ENCODE measurements around the gene ASMT. TPM values are rescaled to one million over a fixed set of nuclear protein-coding genes. Genes with fewer than 3 reads are reported as not detected.

ASMT gene
- total RNA-seq, 2 experiments from 2014 or later: 0.41 TPM; not detected in 1

DNA sequence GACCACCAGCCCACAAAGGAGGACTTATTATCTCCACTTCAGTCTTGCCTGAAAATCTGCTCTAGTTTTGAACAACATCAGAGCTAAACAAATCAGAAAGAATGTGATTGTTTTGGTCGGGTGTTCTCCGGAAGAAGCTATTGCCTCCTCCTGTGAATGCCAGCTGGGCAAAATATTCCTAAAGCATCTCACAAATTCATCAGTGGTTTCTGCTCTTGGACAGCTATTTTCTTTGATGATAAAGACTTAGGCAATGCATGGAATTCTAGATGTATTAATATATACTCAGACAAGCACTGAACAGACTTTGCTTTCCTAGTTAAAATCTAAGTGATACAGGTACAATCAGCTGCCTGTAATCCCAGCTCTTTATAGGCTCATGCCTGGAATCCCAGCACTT is 71.8 kb downstream of the ASMT start:
- Mint-ChIP-seq H3K27ac (no peak overlapping the region), H3K27me3 (no peaks in the 10 kb centered on the region), H3K36me3 (ENCODE audit: low read depth) (peaks cover 35% of the 10 kb centered on the region), H3K4me1 (ENCODE audit: low read depth) (peaks cover 19% of the 10 kb centered on the region), H3K9me3 (peaks cover 16% of the 10 kb centered on the region), H3K4me3 (no peak overlapping the region)
- ATAC-seq (no peak), DNase-seq (no peak)
- intact Hi-C loops (cut with micrococcal nuclease): no loop called here
- ChIA-PET CTCF (no interaction called here), POLR2A (no interaction called here)
- TF ChIP-seq CTCF (IDR thresholded peaks at IDR 0.05): no peak

Other genes starting within 250 kb of the ASMT start
- 100 to 1,000 TPM; 460 to 476 TPM for gene SLC25A6, start 222.9 kb upstream of the ASMT start, total RNA-seq
- 10 to 100 TPM; 55.8 to 57.2 TPM for gene ASMTL, start 162.2 kb upstream of the ASMT start, total RNA-seq
- 10 to 100 TPM; 27.5 to 28.3 TPM for gene P2RY8, start 77.9 kb upstream of the ASMT start, total RNA-seq
- 10 to 100 TPM; 82.8 to 85.5 TPM for gene AKAP17A, start 23.5 kb upstream of the ASMT start, total RNA-seq